SU-DHL-6 (cell line): ENCODE results near the gene TMEM258.

Experiments
- H2AFZ ChIP-seq: fragments of 200-600 bp; sonication (generic); 2 replicates; pipeline ENCODE4 v1.6.1; 2014; ENCODE audit warnings: low read depth, mild to moderate bottlenecking, moderate library complexity, mixed read lengths, antibody characterized with exemption, low read length; ENCODE audit not compliant: severe bottlenecking
- H3F3A ChIP-seq: fragments of 200-600 bp; shearing (Covaris generic); 2 replicates; pipeline ENCODE4 v1.6.0; 2016; ENCODE audit warnings: antibody characterized with exemption, mild to moderate bottlenecking; ENCODE audit not compliant: insufficient read depth
- H3K27ac ChIP-seq: fragments of 200-600 bp; sonication (generic); 2 replicates; pipeline ENCODE4 v1.5.1; 2016; ENCODE audit warnings: low read depth, mild to moderate bottlenecking, low read length, moderate library complexity, mixed read lengths
- H3K27me3 ChIP-seq: fragments of 200-600 bp; sonication (generic), shearing (Covaris generic); 2 replicates; pipeline ENCODE4 v1.6.0; 2014; ENCODE audit warnings: mild to moderate bottlenecking, low read length
- H3K36me3 ChIP-seq: fragments of 200-600 bp; sonication (generic); 2 replicates; pipeline ENCODE4 v1.6.1; 2014; ENCODE audit warnings: mild to moderate bottlenecking, low read length, mixed read lengths
- H3K4me2 ChIP-seq: fragments of 300-600, 200-600 bp; shearing (Covaris generic), sonication (generic); 2 replicates; pipeline ENCODE4 v1.6.0; 2014; ENCODE audit warnings: low read length, low read depth, mild to moderate bottlenecking; ENCODE audit not compliant: poor library complexity, severe bottlenecking
- H3K4me3 ChIP-seq: fragments of 200-600 bp; sonication (generic); 2 replicates; pipeline ENCODE4 v1.5.1; 2014; ENCODE audit warnings: antibody characterized with exemption, low read length, mild to moderate bottlenecking, mixed read lengths; ENCODE audit not compliant: insufficient read depth, poor library complexity, severe bottlenecking
- H3K79me2 ChIP-seq: fragments of 200-600 bp; sonication (generic); 2 replicates; pipeline ENCODE4 v1.6.1; 2014; ENCODE audit warnings: mild to moderate bottlenecking, low read length, moderate library complexity; ENCODE audit not compliant: insufficient read depth
- H3K9ac ChIP-seq: fragments of 200-600 bp; sonication (generic); 2 replicates; pipeline ENCODE4 v1.7.0; 2014; ENCODE audit warnings: mild to moderate bottlenecking, low read length
- H3K9me2 ChIP-seq: fragments of 200-600 bp; sonication (generic); replicated peaks from 2 replicates; pipeline ENCODE4 v1.6.1; 2014; ENCODE audit warnings: low read length; ENCODE audit not compliant: insufficient read depth
- H3K9me3 ChIP-seq: fragments of 200-600 bp; sonication (generic); 2 replicates; pipeline ENCODE4 v1.6.1; 2014; ENCODE audit warnings: low read length, mixed read lengths; ENCODE audit not compliant: insufficient read depth
- H4K20me1 ChIP-seq: fragments of 200-600 bp; sonication (generic); 2 replicates; pipeline ENCODE4 v1.6.1; 2014; ENCODE audit warnings: low read depth, mild to moderate bottlenecking, antibody characterized with exemption, low read length, moderate library complexity, mixed read lengths
- CTCF ChIP-seq: fragments of 200-600 bp; sonication (generic); IDR thresholded peaks from one replicate; pipeline ENCODE4 v1.5.1; 2017; ENCODE audit warnings: antibody characterized with exemption, mild to moderate bottlenecking, low read length, moderate library complexity; ENCODE audit not compliant: insufficient read depth, poor library complexity, severe bottlenecking
- EZH2phosphoT487 ChIP-seq: fragments of 200-600 bp; sonication (generic), shearing (Covaris generic); conservative IDR thresholded peaks from 2 replicates; pipeline ENCODE4 v1.6.1; 2018; ENCODE audit warnings: mild to moderate bottlenecking, antibody characterized with exemption, low read length, moderate library complexity, mixed read lengths

TMEM258 gene

GRCh38 chr11:61745781-61746441 lies 46.5 kb downstream of the TMEM258 start:
- H3K27me3 ChIP-seq: no peaks in the 10 kb centered on the region
- H3K36me3 ChIP-seq: no peaks in the 10 kb centered on the region
- H3K27ac ChIP-seq: no peak overlapping the region
- no peaks in the 10 kb centered on the region for H4K20me1 ChIP-seq
- no peak overlapping the region for H3K4me2 ChIP-seq
- no peaks in the 10 kb centered on the region for H3K9me3 ChIP-seq
- H3K79me2 ChIP-seq: no peaks in the 10 kb centered on the region
- H3K4me3 ChIP-seq: no peak overlapping the region
- no peak overlapping the region for H2AFZ ChIP-seq
- no peak overlapping the region for H3K9ac ChIP-seq
- TF ChIP-seq CTCF (no peak), EZH2phosphoT487 (no peak)
- H3F3A ChIP-seq: no peaks in the 10 kb centered on the region
- H3K9me2 ChIP-seq: no peaks in the 10 kb centered on the region

- no peaks in the 10 kb centered on the region for H4K20me1 ChIP-seq
- no peak for TF ChIP-seq EZH2phosphoT487
- no peak for TF ChIP-seq CTCF
- no peak overlapping the region for H3K4me2 ChIP-seq
- no peaks in the 10 kb centered on the region for H3K9me3 ChIP-seq
- H3K4me3 ChIP-seq: no peak overlapping the region
- no peak overlapping the region for H3K9ac ChIP-seq
- no peaks in the 10 kb centered on the region for H3K27me3 ChIP-seq
- no peak overlapping the region for H3K27ac ChIP-seq
- H3K9me2 ChIP-seq: no peaks in the 10 kb centered on the region
- H3K79me2 ChIP-seq: no peaks in the 10 kb centered on the region
- H2AFZ ChIP-seq: no peak overlapping the region
- H3F3A ChIP-seq: no peaks in the 10 kb centered on the region
- H3K36me3 ChIP-seq: no peaks in the 10 kb centered on the region
Observed at GRCh38 chr11:61744609-61745156, 47.7 kb downstream of the TMEM258 start.

- H4K20me1 ChIP-seq: no peaks in the 10 kb centered on the region
- H3K27ac ChIP-seq: no peak overlapping the region
- H2AFZ ChIP-seq: no peak overlapping the region
- H3K27me3 ChIP-seq: no peaks in the 10 kb centered on the region
- no peaks in the 10 kb centered on the region for H3K36me3 ChIP-seq
- H3K4me2 ChIP-seq: no peak overlapping the region
- no peak overlapping the region for H3K9ac ChIP-seq
- H3K9me2 ChIP-seq: no peaks in the 10 kb centered on the region
- no peaks in the 10 kb centered on the region for H3K9me3 ChIP-seq
- H3K79me2 ChIP-seq: no peaks in the 10 kb centered on the region
- H3F3A ChIP-seq: no peaks in the 10 kb centered on the region
- H3K4me3 ChIP-seq: no peak overlapping the region
- TF ChIP-seq CTCF (no peak), EZH2phosphoT487 (no peak)
Observed at GRCh38 chr11:61744181-61744580, 48.2 kb downstream of the TMEM258 start.
